Measurements from ENCODE around the gene CASS4. TPM values are rescaled to one million over a fixed set of nuclear protein-coding genes. Genes with fewer than 3 reads are reported as not detected.

Gene CASS4
- polyA plus RNA-seq, 1 donor from 2014 or later, result 0.56 TPM

GRCh38 chr20:56454754-56455153 lies 42.7 kb downstream of the CASS4 start:
- Histone ChIP-seq H3F3A (ENCODE audit: insufficient read depth, low read length, poor library complexity, severe bottlenecking) (no peaks in the 10 kb centered on the region), H4K20me1 (ENCODE audit: insufficient read depth) (no peaks in the 10 kb centered on the region), H2AFZ (ENCODE audit: low read depth, low read length) (no peak overlapping the region), H3K9me3 (ENCODE audit: low read length) (no peaks in the 10 kb centered on the region), H3K4me3 (ENCODE audit: low read length) (no peak overlapping the region), H3K36me3 (ENCODE audit: insufficient read depth, low read length) (no peaks in the 10 kb centered on the region), H3K27me3 (ENCODE audit: insufficient read depth, low read depth, low read length) (no peaks in the 10 kb centered on the region), H3K9me2 (ENCODE audit: insufficient read depth, low read length) (no peaks in the 10 kb centered on the region), H3K27ac (ENCODE audit: low read length) (no peak overlapping the region), H3K9ac (ENCODE audit: low read length) (no peak overlapping the region), H3K79me2 (replicated peaks; ENCODE audit: insufficient read depth, low read length) (no peaks in the 10 kb centered on the region), H3K4me2 (ENCODE audit: low read length) (no peak overlapping the region)
- no peak for TF ChIP-seq REST (IDR thresholded peaks at IDR 0.05; ENCODE audit: borderline replicate concordance)
- no peak for TF ChIP-seq MXI1 (conservative IDR thresholded peaks at IDR 0.05; ENCODE audit: poor library complexity, severe bottlenecking)
- TF ChIP-seq EP300 (conservative IDR thresholded peaks at IDR 0.05; ENCODE audit: poor library complexity, severe bottlenecking), result no peak
- no peak for TF ChIP-seq EZH2 (IDR thresholded peaks at IDR 0.05; ENCODE audit: borderline replicate concordance, insufficient read depth, low read length, poor library complexity, severe bottlenecking)
- no peak for TF ChIP-seq SMC3 (conservative IDR thresholded peaks at IDR 0.05; ENCODE audit: poor library complexity)
- no peak for TF ChIP-seq POLR2AphosphoS5 (IDR thresholded peaks at IDR 0.05)
- no peak for TF ChIP-seq CTCF (IDR thresholded peaks at IDR 0.05; ENCODE audit: poor library complexity, severe bottlenecking)
- TF ChIP-seq RAD21 (conservative IDR thresholded peaks at IDR 0.05), result no peak
- no peak for TF ChIP-seq TAF1 (IDR thresholded peaks at IDR 0.05; ENCODE audit: low read depth)

- no peaks in the 10 kb centered on the region for H3K27me3 ChIP-seq (ENCODE audit: insufficient read depth, low read depth, low read length)
- H2AFZ ChIP-seq (ENCODE audit: low read depth, low read length), result no peak overlapping the region
These were observed 46.3 kb downstream of the CASS4 start for GRCh38 chr20:56458206-56458821.

More at GRCh38 chr20:56458206-56458821, 46.3 kb downstream of the CASS4 start:
- no peak overlapping the region for H3K27ac ChIP-seq (ENCODE audit: low read length)
- no peaks in the 10 kb centered on the region for H4K20me1 ChIP-seq (ENCODE audit: insufficient read depth)
- H3K9ac ChIP-seq (ENCODE audit: low read length), result no peak overlapping the region
- no peak overlapping the region for H3K4me3 ChIP-seq (ENCODE audit: low read length)
- H3K9me3 ChIP-seq (ENCODE audit: low read length), result no peaks in the 10 kb centered on the region
- H3K79me2 ChIP-seq (replicated peaks; ENCODE audit: insufficient read depth, low read length), result no peaks in the 10 kb centered on the region
- TF ChIP-seq EZH2 (IDR thresholded peaks at IDR 0.05; ENCODE audit: borderline replicate concordance, insufficient read depth, low read length, poor library complexity, severe bottlenecking) (no peak), MXI1 (conservative IDR thresholded peaks at IDR 0.05; ENCODE audit: poor library complexity, severe bottlenecking) (no peak), REST (IDR thresholded peaks at IDR 0.05; ENCODE audit: borderline replicate concordance) (no peak), EP300 (conservative IDR thresholded peaks at IDR 0.05; ENCODE audit: poor library complexity, severe bottlenecking) (no peak), SMC3 (conservative IDR thresholded peaks at IDR 0.05; ENCODE audit: poor library complexity) (no peak), POLR2AphosphoS5 (IDR thresholded peaks at IDR 0.05) (no peak), RAD21 (conservative IDR thresholded peaks at IDR 0.05) (no peak), TAF1 (IDR thresholded peaks at IDR 0.05; ENCODE audit: low read depth) (no peak), CTCF (IDR thresholded peaks at IDR 0.05; ENCODE audit: poor library complexity, severe bottlenecking) (no peak)
- no peak overlapping the region for H3K4me2 ChIP-seq (ENCODE audit: low read length)
- H3F3A ChIP-seq (ENCODE audit: insufficient read depth, low read length, poor library complexity, severe bottlenecking), result no peaks in the 10 kb centered on the region
- no peaks in the 10 kb centered on the region for H3K9me2 ChIP-seq (ENCODE audit: insufficient read depth, low read length)
- no peaks in the 10 kb centered on the region for H3K36me3 ChIP-seq (ENCODE audit: insufficient read depth, low read length)

All from neural cell (in vitro differentiated cells).